ENCODE results near the gene UBXN7. TPM values are rescaled to one million over a fixed set of nuclear protein-coding genes. Genes with fewer than 3 reads are reported as not detected.

The UBXN7 gene
- total and polyA plus RNA-seq, 2 of the 8 experiments (the other 6 are each of a cell fraction or from before 2014, with no cell fraction given), result 18.5 to 109 TPM

DNA sequence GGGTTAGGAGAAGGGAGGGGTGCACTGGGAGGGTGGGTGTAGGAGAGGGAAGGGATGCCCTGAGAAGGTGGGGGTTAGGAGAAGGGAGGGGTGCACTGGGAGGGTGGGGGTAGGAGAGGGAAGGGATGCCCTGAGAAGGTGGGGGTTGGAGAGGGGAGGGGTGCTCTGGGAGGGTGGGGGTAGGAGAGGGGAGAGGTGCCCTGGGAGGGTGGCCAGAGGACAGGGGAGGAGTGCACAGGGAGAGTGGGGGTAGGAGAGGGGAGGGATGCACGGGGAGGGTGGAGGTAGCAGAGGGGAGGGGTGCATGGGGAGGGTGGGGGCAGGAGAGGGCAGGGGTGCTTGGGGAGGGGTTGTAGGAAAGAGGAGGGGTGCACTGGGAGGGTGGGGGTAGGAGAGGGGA is 97.2 kb downstream of the UBXN7 start:
- WGBS, 2 experiments (ENCODE audit: extremely low coverage in 1 of 2, insufficient coverage in 1 of 2, insufficient read length in 1 of 2, insufficient replicate concordance in 2 of 2, low coverage in 1 of 2, low lambda C conversion rate in 2 of 2, missing lambda C conversion rate in 1 of 2), result no CpG with 5 or more reads among the region's 1 CpG
- H3K9me3 ChIP-seq (ENCODE audit: insufficient read depth in 2 of 2, low read depth in 1 of 2, low read length in 1 of 2), result no peaks in the 10 kb centered on the region
- no peak overlapping the region for H3K27ac ChIP-seq (ENCODE audit: low read depth, low read length)
- no peak overlapping the region for H3K4ac ChIP-seq (replicated peaks; ENCODE audit: insufficient read length, low read depth, low read length)
- H2BK15ac ChIP-seq (ENCODE audit: low read length), result no peak overlapping the region
- no peak overlapping the region for H3K56ac ChIP-seq (replicated peaks; ENCODE audit: insufficient read length, low read depth, low read length)
- H3K23ac ChIP-seq (ENCODE audit: insufficient read length), result no peak overlapping the region
- ChIA-PET CTCF (ENCODE audit: partially characterized antibody) (interaction anchor here (2.1 kb wide), 1 partner anchor 11 kb away, joined by 6 read pairs; no protein-coding TSS in a partner anchor), POLR2A (ENCODE audit: partially characterized antibody) (no interaction called here)
- no peaks in the 10 kb centered on the region; a peak in 1 of 7 replicates for H3K4me1 ChIP-seq (replicated peaks in 1 of 4; ENCODE audit: control insufficient read depth in 3 of 4, insufficient read depth in 4 of 4, low read length in 3 of 4)
- H3K79me1 ChIP-seq (ENCODE audit: low read depth, low read length), result no peaks in the 10 kb centered on the region
- no peak overlapping the region for H2BK5ac ChIP-seq (ENCODE audit: low read depth, low read length)
- FAIRE-seq, result no peak
- no peaks in the 10 kb centered on the region for H3K27me3 ChIP-seq (replicated peaks in 1 of 4; ENCODE audit: control insufficient read depth in 3 of 4, extremely low read depth in 1 of 4, insufficient read depth in 3 of 4, low read length in 3 of 4)
- H4K20me1 ChIP-seq (replicated peaks in 1 of 2; ENCODE audit: control insufficient read depth in 1 of 2, insufficient read depth in 2 of 2, low read length in 2 of 2), result no peaks in the 10 kb centered on the region
- no peaks in the 10 kb centered on the region for H3K79me2 ChIP-seq (ENCODE audit: control insufficient read depth in 1 of 2, insufficient read depth in 2 of 2, low read length in 2 of 2)
- H3K14ac ChIP-seq (ENCODE audit: insufficient read length), result no peak overlapping the region
- no peak overlapping the region for H3K4me3 ChIP-seq (ENCODE audit: extremely low read depth in 1 of 4, insufficient read depth in 2 of 4, low read depth in 3 of 4, low read length in 4 of 4)
- no peak overlapping the region for H4K5ac ChIP-seq (ENCODE audit: insufficient read length, low read depth, low read length)
- H2BK120ac ChIP-seq (replicated peaks; ENCODE audit: low read depth, low read length), result no peak overlapping the region
- DNase-seq (ENCODE audit: low read depth in 1 of 2, low spot score in 2 of 2), result no peak
- no peak overlapping the region for H4K8ac ChIP-seq (ENCODE audit: extremely low read depth, insufficient read depth, low read length)
- H2BK20ac ChIP-seq (ENCODE audit: low read length), result no peak overlapping the region
- no peak overlapping the region for H2AK5ac ChIP-seq (ENCODE audit: low read depth, low read length)
- H3K36me3 ChIP-seq (ENCODE audit: control insufficient read depth in 2 of 4, insufficient read depth in 4 of 4, low read length in 3 of 4), result no peaks in the 10 kb centered on the region
- H3K18ac ChIP-seq (ENCODE audit: extremely low read depth, low read length), result no peak overlapping the region
- H4K91ac ChIP-seq (replicated peaks; ENCODE audit: insufficient read length, low read length), result no peak overlapping the region
- H3K4me2 ChIP-seq (ENCODE audit: insufficient read depth in 1 of 2, low read depth in 2 of 2, low read length in 2 of 2), result no peak overlapping the region
- H3K9ac ChIP-seq (replicated peaks in 1 of 4; ENCODE audit: extremely low read depth in 1 of 4, low read depth in 3 of 4, low read length in 3 of 4), result no peak overlapping the region
- no peak overlapping the region for H2AFZ ChIP-seq (ENCODE audit: low read length)
- no peak overlapping the region for H2BK12ac ChIP-seq (ENCODE audit: low read depth, low read length)
- no peaks in the 10 kb centered on the region for H3K23me2 ChIP-seq (ENCODE audit: low read depth, low read length)
- TF ChIP-seq CHD2 (IDR thresholded peaks at IDR 0.05; ENCODE audit: low read length), result no peak
- TF ChIP-seq, protein P1, sequence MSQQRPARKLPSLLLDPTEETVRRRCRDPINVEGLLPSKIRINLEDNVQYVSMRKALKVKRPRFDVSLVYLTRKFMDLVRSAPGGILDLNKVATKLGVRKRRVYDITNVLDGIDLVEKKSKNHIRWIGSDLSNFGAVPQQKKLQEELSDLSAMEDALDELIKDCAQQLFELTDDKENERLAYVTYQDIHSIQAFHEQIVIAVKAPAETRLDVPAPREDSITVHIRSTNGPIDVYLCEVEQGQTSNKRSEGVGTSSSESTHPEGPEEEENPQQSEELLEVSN (IDR thresholded peaks at IDR 0.05), result no peak
- no peak for TF ChIP-seq SP4 (IDR thresholded peaks at IDR 0.05; ENCODE audit: low read length)
- TF ChIP-seq TBP (IDR thresholded peaks at IDR 0.05; ENCODE audit: low read depth, low read length), result no peak
- TF ChIP-seq SP2 (IDR thresholded peaks at IDR 0.05; ENCODE audit: low read length), result no peak
- no peak for TF ChIP-seq EGR1 (IDR thresholded peaks at IDR 0.05; ENCODE audit: borderline replicate concordance, low read depth, low read length)
- no peak for TF ChIP-seq TCF12 (IDR thresholded peaks at IDR 0.05; ENCODE audit: low read depth, low read length)
- no peak for TF ChIP-seq TAF1 (IDR thresholded peaks at IDR 0.05; ENCODE audit: low read depth, low read length)
- TF ChIP-seq, protein P2, sequence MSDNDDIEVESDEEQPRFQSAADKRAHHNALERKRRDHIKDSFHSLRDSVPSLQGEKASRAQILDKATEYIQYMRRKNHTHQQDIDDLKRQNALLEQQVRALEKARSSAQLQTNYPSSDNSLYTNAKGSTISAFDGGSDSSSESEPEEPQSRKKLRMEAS (IDR thresholded peaks at IDR 0.05), result no peak
- no peak for TF ChIP-seq ASH2L (IDR thresholded peaks at IDR 0.05; ENCODE audit: low read length)
- TF ChIP-seq SIN3A (conservative IDR thresholded peaks at IDR 0.05 in 1 of 2, IDR thresholded peaks at IDR 0.05 in 1 of 2; ENCODE audit: low read depth in 1 of 2, low read length in 2 of 2), result no peak
- no peak for TF ChIP-seq CHD1 (IDR thresholded peaks at IDR 0.05; ENCODE audit: low read depth, low read length)
- TF ChIP-seq, protein P3, sequence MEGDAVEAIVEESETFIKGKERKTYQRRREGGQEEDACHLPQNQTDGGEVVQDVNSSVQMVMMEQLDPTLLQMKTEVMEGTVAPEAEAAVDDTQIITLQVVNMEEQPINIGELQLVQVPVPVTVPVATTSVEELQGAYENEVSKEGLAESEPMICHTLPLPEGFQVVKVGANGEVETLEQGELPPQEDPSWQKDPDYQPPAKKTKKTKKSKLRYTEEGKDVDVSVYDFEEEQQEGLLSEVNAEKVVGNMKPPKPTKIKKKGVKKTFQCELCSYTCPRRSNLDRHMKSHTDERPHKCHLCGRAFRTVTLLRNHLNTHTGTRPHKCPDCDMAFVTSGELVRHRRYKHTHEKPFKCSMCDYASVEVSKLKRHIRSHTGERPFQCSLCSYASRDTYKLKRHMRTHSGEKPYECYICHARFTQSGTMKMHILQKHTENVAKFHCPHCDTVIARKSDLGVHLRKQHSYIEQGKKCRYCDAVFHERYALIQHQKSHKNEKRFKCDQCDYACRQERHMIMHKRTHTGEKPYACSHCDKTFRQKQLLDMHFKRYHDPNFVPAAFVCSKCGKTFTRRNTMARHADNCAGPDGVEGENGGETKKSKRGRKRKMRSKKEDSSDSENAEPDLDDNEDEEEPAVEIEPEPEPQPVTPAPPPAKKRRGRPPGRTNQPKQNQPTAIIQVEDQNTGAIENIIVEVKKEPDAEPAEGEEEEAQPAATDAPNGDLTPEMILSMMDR (IDR thresholded peaks at IDR 0.05; ENCODE audit: control extremely low read depth in 1 of 3, insufficient read depth in 1 of 3, low read depth in 1 of 3, low read length in 3 of 3), result no peak

All from H1 (cell line).